Sigmoid colon (tissue), 7 donors: ENCODE results near the gene NPS. TPM values are rescaled to one million over a fixed set of nuclear protein-coding genes. Genes with fewer than 3 reads are reported as not detected.

Source experiments
- DNase-seq: peaks from one replicate; pipeline ENCODE4 v3.0.0-alpha.2; 2019
- H3K27ac ChIP-seq, 4 donors: fragments of 200-600 bp; sonication (generic); one replicate each; pipeline ENCODE4 v1.5.1; 2016 to 2019; ENCODE audit warnings: mild to moderate bottlenecking in 1 of 4
- H3K27me3 ChIP-seq, 3 donors: fragments of 200-600 bp; sonication (generic); one replicate each; pipeline ENCODE4 v1.5.1; 2019; ENCODE audit warnings: mild to moderate bottlenecking in 1 of 3
- H3K36me3 ChIP-seq, 4 donors: fragments of 200-600 bp; sonication (generic); one replicate each; pipeline ENCODE4 v1.5.1; 2016 to 2019
- H3K4me1 ChIP-seq, 4 donors: fragments of 200-600 bp; sonication (generic); one replicate each; pipeline ENCODE4 v1.5.1; 2017 to 2019
- H3K4me3 ChIP-seq, 4 donors: fragments of 200-600 bp; sonication (generic); one replicate each; pipeline ENCODE4 v1.5.1; 2017 to 2019; ENCODE audit warnings: mild to moderate bottlenecking in 2 of 4, moderate library complexity in 1 of 4
- H3K9me3 ChIP-seq, 4 donors: fragments of 200-600 bp in 3 of 4; sonication (generic) in 3 of 4; one replicate each; pipeline versions ENCODE4 v1.5.1 to v1.6.1; 2013 to 2019
- CTCF ChIP-seq, 4 experiments: fragments of 450-650 bp in 3 of 4; fragments of 200-600 bp in 1 of 4; IDR thresholded peaks; one replicate each; pipeline ENCODE4 v1.5.1; 2016 to 2019; ENCODE audit warnings: antibody characterized with exemption in 4 of 4, mild to moderate bottlenecking in 3 of 4, moderate library complexity in 2 of 4
- EP300 ChIP-seq, 4 donors: sonication (generic); formaldehyde crosslinking; IDR thresholded peaks; one replicate each; pipeline ENCODE4 v1.6.1; 2017; ENCODE audit warnings: antibody characterized with exemption in 4 of 4
- POLR2A ChIP-seq, 2 donors: fragments of 450-650 bp; IDR thresholded peaks; one replicate each; pipeline ENCODE4 v1.6.1; 2016; ENCODE audit warnings: antibody characterized with exemption in 2 of 2, mild to moderate bottlenecking in 2 of 2, moderate library complexity in 2 of 2
- POLR2AphosphoS5 ChIP-seq, 4 donors: sonication (generic); formaldehyde crosslinking; IDR thresholded peaks; one replicate each; pipeline ENCODE4 v1.6.1; 2017; ENCODE audit warnings: antibody characterized with exemption in 4 of 4
- WGBS, 2 donors: extraction: QIAGEN DNeasy Blood & Tissue Kit; methylation state at CpG; one replicate each; pipeline ENCODE4 v1.1.7; 2013; 5-methylcytosine and 5-hydroxymethylcytosine counted together
- intact Hi-C: fragments of 100-400 bp; cut with DNase I; formaldehyde crosslinking; loops from one replicate; pipeline ENCODE4 v1.15.1; 2023
- polyA plus RNA-seq, 3 donors: library from polyadenylated mRNA; stranded (reverse); fragments of 200-250 nt; gene quantifications; one replicate each; pipeline ENCODE4 v1.2.3, GENCODE V29; 2013
- total RNA-seq, 4 donors: library from RNA; depleted of rRNA; stranded (reverse); fragments of >200 nt; gene quantifications; one replicate each; pipeline ENCODE4 v1.1.0, GENCODE V29; 2016
- donor health status: healthy with polysubstance abuse.
- donor health status: Bipolar disorder and iron deficiency.
- donor health status: healthy.

Gene NPS
- total and polyA plus RNA-seq, 7 donors, result not detected

GRCh38 chr10:127578961-127579305 is 29.8 kb downstream of the NPS start:
- 84 to 91% methylated on average over 7 of the region's 7 CpGs for WGBS, 2 donors
- TF ChIP-seq POLR2A (IDR thresholded peaks at IDR 0.05), result no peak
- TF ChIP-seq CTCF (IDR thresholded peaks at IDR 0.05), result no peak
- no peak for TF ChIP-seq POLR2AphosphoS5 (IDR thresholded peaks at IDR 0.05)
- TF ChIP-seq EP300 (IDR thresholded peaks at IDR 0.05), result no peak
- Histone ChIP-seq H3K27ac (no peak overlapping the region), H3K36me3 (no peaks in the 10 kb centered on the region), H3K27me3 (no peaks in the 10 kb centered on the region), H3K9me3 (peaks cover 0 to under 1% (median 0%) of the 10 kb centered on the region in 4 donors), H3K4me3 (no peak overlapping the region), H3K4me1 (peaks cover 0 to 8% (median 0%) of the 10 kb centered on the region in 4 donors)
- intact Hi-C loops, result no loop called here
- no peak for DNase-seq

GRCh38 chr10:127579640-127580039 is 30.5 kb downstream of the NPS start:
- H3K27me3 ChIP-seq, result no peaks in the 10 kb centered on the region
- 13 to 54% methylated on average over 2 of the region's 2 CpGs for WGBS, 2 donors
- no peak overlapping the region for H3K27ac ChIP-seq
- DNase-seq, result no peak
- TF ChIP-seq POLR2A (IDR thresholded peaks at IDR 0.05), result no peak
- no peak for TF ChIP-seq EP300 (IDR thresholded peaks at IDR 0.05)
- TF ChIP-seq CTCF (IDR thresholded peaks at IDR 0.05), result no peak
- TF ChIP-seq POLR2AphosphoS5 (IDR thresholded peaks at IDR 0.05), result no peak
- intact Hi-C loops, result no loop called here
- no peak overlapping the region for H3K4me3 ChIP-seq
- no peaks in the 10 kb centered on the region for H3K36me3 ChIP-seq
- no peaks in the 10 kb centered on the region for H3K9me3 ChIP-seq
- peaks cover 0 to 8% (median 0%) of the 10 kb centered on the region in 4 donors for H3K4me1 ChIP-seq

- Histone ChIP-seq H3K9me3 (no peaks in the 10 kb centered on the region), H3K27me3 (no peaks in the 10 kb centered on the region), H3K36me3 (no peaks in the 10 kb centered on the region), H3K27ac (no peak overlapping the region), H3K4me3 (no peak overlapping the region), H3K4me1 (peaks cover 0 to 8% (median 0%) of the 10 kb centered on the region in 4 donors)
- TF ChIP-seq CTCF (IDR thresholded peaks at IDR 0.05), result no peak
- no peak for TF ChIP-seq POLR2A (IDR thresholded peaks at IDR 0.05)
- TF ChIP-seq POLR2AphosphoS5 (IDR thresholded peaks at IDR 0.05), result no peak
- no peak for TF ChIP-seq EP300 (IDR thresholded peaks at IDR 0.05)
- DNase-seq, result no peak
- intact Hi-C loops, result no loop called here
- WGBS, 2 donors, result 79 to 82% methylated on average over 17 of the region's 17 CpGs
These were observed 31.7 kb downstream of the NPS start for GRCh38 chr10:127580822-127581221.

- TF ChIP-seq CTCF (IDR thresholded peaks at IDR 0.05) (no peak), POLR2A (IDR thresholded peaks at IDR 0.05) (no peak), POLR2AphosphoS5 (IDR thresholded peaks at IDR 0.05) (no peak), EP300 (IDR thresholded peaks at IDR 0.05) (no peak)
- H3K9me3 ChIP-seq, result peaks cover 0 to 4% (median 1%) of the 10 kb centered on the region in 4 donors
- no peaks in the 10 kb centered on the region for H3K27me3 ChIP-seq
- no peaks in the 10 kb centered on the region for H3K36me3 ChIP-seq
- no peak overlapping the region for H3K4me3 ChIP-seq
- intact Hi-C loops, result no loop called here
- H3K27ac ChIP-seq, result no peak overlapping the region
- WGBS, 2 donors, result 80 to 83% methylated on average over 4 of the region's 4 CpGs
- DNase-seq, result no peak
- no peaks in the 10 kb centered on the region for H3K4me1 ChIP-seq
These were observed 36.5 kb downstream of the NPS start for GRCh38 chr10:127585519-127586023.
